ENCODE data around the gene MEF2B.

Gene MEF2B

GRCh38 chr19:19134687-19135158 is 35.3 kb downstream of the MEF2B start:
- no peak overlapping the region for H3K4me3 ChIP-seq (ENCODE audit: low read length)
- TF ChIP-seq, protein P1, sequence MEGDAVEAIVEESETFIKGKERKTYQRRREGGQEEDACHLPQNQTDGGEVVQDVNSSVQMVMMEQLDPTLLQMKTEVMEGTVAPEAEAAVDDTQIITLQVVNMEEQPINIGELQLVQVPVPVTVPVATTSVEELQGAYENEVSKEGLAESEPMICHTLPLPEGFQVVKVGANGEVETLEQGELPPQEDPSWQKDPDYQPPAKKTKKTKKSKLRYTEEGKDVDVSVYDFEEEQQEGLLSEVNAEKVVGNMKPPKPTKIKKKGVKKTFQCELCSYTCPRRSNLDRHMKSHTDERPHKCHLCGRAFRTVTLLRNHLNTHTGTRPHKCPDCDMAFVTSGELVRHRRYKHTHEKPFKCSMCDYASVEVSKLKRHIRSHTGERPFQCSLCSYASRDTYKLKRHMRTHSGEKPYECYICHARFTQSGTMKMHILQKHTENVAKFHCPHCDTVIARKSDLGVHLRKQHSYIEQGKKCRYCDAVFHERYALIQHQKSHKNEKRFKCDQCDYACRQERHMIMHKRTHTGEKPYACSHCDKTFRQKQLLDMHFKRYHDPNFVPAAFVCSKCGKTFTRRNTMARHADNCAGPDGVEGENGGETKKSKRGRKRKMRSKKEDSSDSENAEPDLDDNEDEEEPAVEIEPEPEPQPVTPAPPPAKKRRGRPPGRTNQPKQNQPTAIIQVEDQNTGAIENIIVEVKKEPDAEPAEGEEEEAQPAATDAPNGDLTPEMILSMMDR (conservative IDR thresholded peaks at IDR 0.05; ENCODE audit: low read length), result no peak
- DNase-seq (ENCODE audit: low read depth), result no peak

GRCh38 chr19:19133985-19134384 is 36.1 kb downstream of the MEF2B start:
- TF ChIP-seq, protein P1 (conservative IDR thresholded peaks at IDR 0.05; ENCODE audit: low read length), result no peak
- H3K4me3 ChIP-seq (ENCODE audit: low read length), result no peak overlapping the region
- DNase-seq (ENCODE audit: low read depth), result no peak

DNA sequence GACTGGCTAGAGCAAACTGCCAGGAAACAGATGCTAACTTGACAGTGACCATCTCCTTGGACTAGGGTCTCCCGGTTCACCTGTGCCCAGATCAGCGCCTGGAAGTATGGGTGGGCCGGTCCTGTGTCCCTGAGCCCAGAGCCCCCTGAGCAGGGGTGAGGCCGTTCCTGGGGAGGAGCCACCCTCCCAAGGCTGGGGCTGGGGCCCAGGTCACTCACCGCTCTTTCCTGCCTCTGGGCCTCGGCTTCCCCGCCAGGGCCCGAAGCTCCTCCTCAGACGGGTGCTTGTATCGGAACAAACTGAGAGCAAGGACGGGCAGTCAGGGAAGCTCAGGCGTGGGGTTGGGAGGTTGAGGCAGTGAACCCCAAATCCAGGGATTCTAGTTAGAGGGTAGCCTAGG is 37.2 kb downstream of the MEF2B start:
- TF ChIP-seq, protein P1 (conservative IDR thresholded peaks at IDR 0.05; ENCODE audit: low read length), result no peak

GRCh38 chr19:19131989-19132388 is 38.1 kb downstream of the MEF2B start:
- no peak for DNase-seq (ENCODE audit: low read depth)
- H3K4me3 ChIP-seq (ENCODE audit: low read length), result no peak overlapping the region

More for the DNA sequence above, 37.2 kb downstream of the MEF2B start:
- DNase-seq (ENCODE audit: low read depth), result no peak
- H3K4me3 ChIP-seq (ENCODE audit: low read length), result no peak overlapping the region

DNA sequence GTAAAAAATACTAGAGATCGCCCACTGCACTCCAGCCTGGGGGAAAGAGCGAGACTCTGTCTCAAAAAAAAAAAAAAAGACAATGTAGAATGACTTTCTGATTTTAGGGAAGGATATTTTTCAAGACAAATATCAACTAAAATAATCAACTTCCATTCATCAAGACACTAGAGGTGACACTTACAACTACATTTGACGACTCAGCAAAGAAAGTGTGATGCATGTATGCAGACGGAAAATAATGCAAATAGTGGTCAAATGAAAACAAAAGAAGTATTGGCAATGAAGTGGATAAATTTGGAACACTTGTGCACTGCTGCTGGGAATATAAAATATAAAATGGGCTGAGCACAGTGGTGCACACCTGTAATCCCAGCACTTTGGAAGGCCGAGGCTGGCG is 44.0 kb downstream of the MEF2B start:
- no peak for DNase-seq (ENCODE audit: low read depth)
- TF ChIP-seq, protein P1 (conservative IDR thresholded peaks at IDR 0.05; ENCODE audit: low read length), result no peak
- H3K4me3 ChIP-seq (ENCODE audit: low read length), result no peak overlapping the region

More at GRCh38 chr19:19131989-19132388, 38.1 kb downstream of the MEF2B start:
- TF ChIP-seq, protein P1 (conservative IDR thresholded peaks at IDR 0.05; ENCODE audit: low read length), result no peak

DNA sequence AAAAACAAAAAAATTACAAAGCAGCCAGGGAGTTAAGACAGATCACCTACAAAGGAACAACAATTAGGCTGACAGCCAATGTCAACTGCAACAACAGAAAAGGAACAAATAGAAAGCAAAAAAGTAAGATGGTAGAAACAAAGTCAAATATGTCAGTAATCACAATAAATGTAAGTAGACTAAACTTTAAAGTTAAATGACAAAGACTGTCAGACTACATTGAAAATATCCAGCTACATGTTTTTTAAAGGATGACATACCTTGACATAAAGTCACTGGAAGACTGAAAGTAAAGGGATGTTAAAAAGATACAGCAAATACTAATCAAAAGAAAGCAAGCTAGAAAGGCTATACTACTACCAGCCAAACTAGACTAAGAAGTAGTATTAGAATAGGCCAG is 46.7 kb downstream of the MEF2B start:
- no peak for DNase-seq (ENCODE audit: low read depth)
- TF ChIP-seq, protein P1 (conservative IDR thresholded peaks at IDR 0.05; ENCODE audit: low read length), result no peak
- no peak overlapping the region for H3K4me3 ChIP-seq (ENCODE audit: low read length)

DNA sequence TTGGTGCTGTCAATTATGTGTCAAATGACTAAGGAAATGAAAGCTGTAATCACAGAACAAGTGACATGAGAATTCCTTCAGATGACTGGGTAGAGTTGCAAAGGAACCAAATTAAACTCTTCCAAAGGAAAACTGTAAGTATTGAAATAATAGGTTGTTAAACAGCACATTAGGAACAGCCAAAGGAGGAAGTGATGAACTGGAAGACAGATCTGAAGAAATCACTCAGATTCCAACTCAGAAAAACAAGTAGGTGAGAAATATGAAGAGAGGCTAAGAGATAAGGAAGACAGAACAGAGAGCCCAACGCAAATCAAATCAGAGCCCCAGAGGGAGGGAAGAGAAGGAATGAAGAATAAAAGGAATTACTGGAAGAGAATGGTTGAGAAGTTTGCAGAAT is 47.2 kb downstream of the MEF2B start:
- TF ChIP-seq, protein P1 (conservative IDR thresholded peaks at IDR 0.05; ENCODE audit: low read length), result no peak
- no peak for DNase-seq (ENCODE audit: low read depth)
- H3K4me3 ChIP-seq (ENCODE audit: low read length), result no peak overlapping the region
